ENCODE data around the gene GSK3A. TPM values are rescaled to one million over a fixed set of nuclear protein-coding genes. Genes with fewer than 3 reads are reported as not detected.

Gene GSK3A
- total and polyA plus RNA-seq, 7 experiments from 2014 or later = 11.4 to 52.0 (median 30.6) TPM

GRCh38 chr19:42281827-42282762 lies 39.7 kb upstream of the GSK3A start:
- no peaks in the 10 kb centered on the region for H3K27me3 Mint-ChIP-seq
- intact Hi-C loops (cut with micrococcal nuclease) = loop anchor here (2.0 to 10.0 kb wide), 8 partner anchors 65 to 1815 kb away; partner anchors contain the start of genes ARHGEF1 (in 2 of the 2), DEDD2 (in 2 of the 2), BLVRB (in 1 of the 2) and SPTBN4 (in 1 of the 2)
- no peak overlapping the region for H3K4me3 ChIP-seq (ENCODE audit: low read length)
- ChIA-PET POLR2A (interaction anchor here (0.6 to 5.6 kb wide), 14 partner anchors 12 to 934 kb away, joined by 3 to 47 read pairs (median 3); partner anchors contain the start of genes CIC and ERF), CTCF (interaction anchor here (0.7 kb wide), 1 partner anchor 16 kb away, joined by 3 read pairs; no protein-coding TSS in a partner anchor)
- peaks cover 0 to 4% (median 0%) of the 10 kb centered on the region in 5 donors for H3K36me3 Mint-ChIP-seq
- H3K9me3 Mint-ChIP-seq = peaks cover 0 to 4% (median 0%) of the 10 kb centered on the region in 11 donors
- peaks cover 42 to 45% of the 10 kb centered on the region in 2 donors for H3K4me1 ChIP-seq (ENCODE audit: control insufficient read depth in 2 of 2, insufficient read depth in 2 of 2, low read length in 2 of 2)
- H3K27me3 ChIP-seq (ENCODE audit: control insufficient read depth in 2 of 2, insufficient read depth in 2 of 2, low read length in 2 of 2) = no peaks in the 10 kb centered on the region
- peak overlapping the region; percentile 83 for H3K27ac ChIP-seq (ENCODE audit: low read depth, low read length)
- peak overlapping the region in 5 of 10 donors; percentile 48 to 80 (median 60) for H3K4me3 Mint-ChIP-seq
- DNase-seq (peak in 2 of 9 donors; percentile 5 to 43), ATAC-seq (no peak)
- peak overlapping the region in 1 of 9 donors; percentile 91 for H3K27ac Mint-ChIP-seq
- peaks cover 26 to 52% (median 37%) of the 10 kb centered on the region in 7 donors for H3K4me1 Mint-ChIP-seq
- peaks cover 0 to 10% (median 3%) of the 10 kb centered on the region in 3 experiments for H3K36me3 ChIP-seq (ENCODE audit: control insufficient read depth in 2 of 3, insufficient read depth in 3 of 3, low read length in 3 of 3)
- no peaks in the 10 kb centered on the region for H3K9me3 ChIP-seq (ENCODE audit: control insufficient read depth in 2 of 3, low read length in 3 of 3)

GRCh38 chr19:42281146-42281826 lies 38.9 kb upstream of the GSK3A start:
- peaks cover 0 to 4% (median 0%) of the 10 kb centered on the region in 11 donors for H3K9me3 Mint-ChIP-seq
- intact Hi-C loops (cut with micrococcal nuclease) = loop anchor here (2.0 to 10.0 kb wide), 7 partner anchors 84 to 1814 kb away; partner anchors contain the start of genes ARHGEF1 (in 2 of the 2), BLVRB (in 1 of the 2), SPTBN4 (in 1 of the 2) and ZNF574 (in 1 of the 2)
- POLR2A ChIA-PET = interaction anchor here (0.7 to 5.6 kb wide), 9 partner anchors 11 to 339 kb away, joined by 3 to 47 read pairs (median 3); partner anchors contain the start of genes CIC and ERF
- Histone ChIP-seq H3K4me3 (ENCODE audit: low read length) (no peak overlapping the region), H3K36me3 (ENCODE audit: control insufficient read depth in 2 of 3, insufficient read depth in 3 of 3, low read length in 3 of 3) (peaks cover 0 to 5% (median 0%) of the 10 kb centered on the region in 3 experiments), H3K27me3 (ENCODE audit: control insufficient read depth in 2 of 2, insufficient read depth in 2 of 2, low read length in 2 of 2) (no peaks in the 10 kb centered on the region), H3K27ac (ENCODE audit: low read depth, low read length) (peak overlapping the region; percentile 88), H3K4me1 (ENCODE audit: control insufficient read depth in 2 of 2, insufficient read depth in 2 of 2, low read length in 2 of 2) (peaks cover 44 to 48% of the 10 kb centered on the region in 2 donors), H3K9me3 (ENCODE audit: control insufficient read depth in 2 of 3, low read length in 3 of 3) (no peaks in the 10 kb centered on the region)
- CTCF ChIA-PET = interaction anchor here (0.7 to 3.2 kb wide), 2 partner anchors 17 to 38 kb away, joined by 3 to 14 read pairs; partner anchors contain the start of gene GSK3A
- no peaks in the 10 kb centered on the region for H3K27me3 Mint-ChIP-seq
- peaks cover 28 to 59% (median 38%) of the 10 kb centered on the region in 7 donors for H3K4me1 Mint-ChIP-seq
- H3K27ac Mint-ChIP-seq = peak overlapping the region in 2 of 9 donors; percentile 89 to 91
- peak overlapping the region in 5 of 10 donors; percentile 68 to 80 (median 76) for H3K4me3 Mint-ChIP-seq
- H3K36me3 Mint-ChIP-seq = peaks cover 0 to 4% (median 0%) of the 10 kb centered on the region in 5 donors
- ATAC-seq (no peak), DNase-seq (peak in 2 of 9 donors; percentile 23 to 31)

- POLR2A ChIA-PET = interaction anchor here (1.4 to 5.6 kb wide), 4 partner anchors 11 to 157 kb away, joined by 5 to 47 read pairs (median 16); partner anchors contain the start of gene CIC
- Mint-ChIP-seq H3K27me3 (no peaks in the 10 kb centered on the region), H3K27ac (peak overlapping the region in 1 of 9 donors; percentile 28), H3K36me3 (peaks cover 0 to 3% (median 0%) of the 10 kb centered on the region in 5 donors), H3K9me3 (peaks cover 0 to 4% (median 0%) of the 10 kb centered on the region in 11 donors), H3K4me1 (peaks cover 33 to 59% (median 38%) of the 10 kb centered on the region in 7 donors), H3K4me3 (peak overlapping the region in 3 of 10 donors; percentile 34 to 79 (median 77))
- H3K27ac ChIP-seq (ENCODE audit: low read depth, low read length) = peak overlapping the region; percentile 88
- intact Hi-C loops (cut with micrococcal nuclease) = loop anchor here (1.0 to 10.0 kb wide), 10 partner anchors 12 to 1813 kb away; partner anchors contain the start of genes ARHGEF1 (in 2 of the 2), ERF (in 2 of the 2), BLVRB (in 1 of the 2) and SPTBN4 (in 1 of the 2)
- H3K4me3 ChIP-seq (ENCODE audit: low read length) = peak overlapping the region; percentile 95
- H3K36me3 ChIP-seq (ENCODE audit: control insufficient read depth in 2 of 3, insufficient read depth in 3 of 3, low read length in 3 of 3) = peaks cover 0 to 5% (median 0%) of the 10 kb centered on the region in 3 experiments
- H3K4me1 ChIP-seq (ENCODE audit: control insufficient read depth in 2 of 2, insufficient read depth in 2 of 2, low read length in 2 of 2) = peaks cover 49 to 51% of the 10 kb centered on the region in 2 donors
- no peaks in the 10 kb centered on the region for H3K9me3 ChIP-seq (ENCODE audit: control insufficient read depth in 2 of 3, low read length in 3 of 3)
- CTCF ChIA-PET = interaction anchor here (2.6 to 3.2 kb wide), 2 partner anchors 35 to 38 kb away, joined by 14 to 25 read pairs; partner anchors contain the start of gene GSK3A
- no peaks in the 10 kb centered on the region for H3K27me3 ChIP-seq (ENCODE audit: control insufficient read depth in 2 of 2, insufficient read depth in 2 of 2, low read length in 2 of 2)
- ATAC-seq (no peak), DNase-seq (peak in 1 of 9 donors; percentile 58)
Observed at GRCh38 chr19:42280815-42281145, 38.4 kb upstream of the GSK3A start.

GRCh38 chr19:42279902-42280814 lies 37.8 kb upstream of the GSK3A start:
- intact Hi-C loops (cut with micrococcal nuclease) = loop anchor here (1.0 to 10.0 kb wide), 10 partner anchors 12 to 1813 kb away; partner anchors contain the start of genes ARHGEF1 (in 2 of the 2), ERF (in 2 of the 2), BLVRB (in 1 of the 2) and SPTBN4 (in 1 of the 2)
- POLR2A ChIA-PET = interaction anchor here (0.6 to 5.6 kb wide), 11 partner anchors 10 to 157 kb away, joined by 3 to 47 read pairs (median 5); partner anchors contain the start of gene CIC
- CTCF ChIA-PET = interaction anchor here (1.1 to 3.2 kb wide), 15 partner anchors 10 to 178 kb away, joined by 3 to 25 read pairs (median 6); partner anchors contain the start of genes DEDD2, GSK3A and ZNF526
- no peaks in the 10 kb centered on the region for H3K9me3 ChIP-seq (ENCODE audit: control insufficient read depth in 2 of 3, low read length in 3 of 3)
- DNase-seq (peak; percentile 76 to 89 (median 83)), ATAC-seq (peak; percentile 36)
- H3K36me3 Mint-ChIP-seq = peaks cover 0 to 3% (median 0%) of the 10 kb centered on the region in 5 donors
- H3K4me1 Mint-ChIP-seq = peaks cover 32 to 57% (median 37%) of the 10 kb centered on the region in 7 donors
- peak overlapping the region in 8 of 9 donors; percentile 91 to 96 (median 94) for H3K27ac Mint-ChIP-seq
- H3K27me3 Mint-ChIP-seq = no peaks in the 10 kb centered on the region
- H3K4me3 ChIP-seq (ENCODE audit: low read length) = peak overlapping the region; percentile 95
- H3K4me1 ChIP-seq (ENCODE audit: control insufficient read depth in 2 of 2, insufficient read depth in 2 of 2, low read length in 2 of 2) = peaks cover 44 to 45% of the 10 kb centered on the region in 2 donors
- H3K4me3 Mint-ChIP-seq = peak overlapping the region in 7 of 10 donors; percentile 89 to 93 (median 91)
- H3K27me3 ChIP-seq (ENCODE audit: control insufficient read depth in 2 of 2, insufficient read depth in 2 of 2, low read length in 2 of 2) = no peaks in the 10 kb centered on the region
- peaks cover 0 to 4% (median 0%) of the 10 kb centered on the region in 11 donors for H3K9me3 Mint-ChIP-seq
- H3K36me3 ChIP-seq (ENCODE audit: control insufficient read depth in 2 of 3, insufficient read depth in 3 of 3, low read length in 3 of 3) = peaks cover 0 to 8% (median 0%) of the 10 kb centered on the region in 3 experiments
- peak overlapping the region; percentile 88 for H3K27ac ChIP-seq (ENCODE audit: low read depth, low read length)

Data from naive thymus-derived CD4-positive, alpha-beta T cell (primary cell).